GM19463 (cell line): ENCODE results near the gene KIF21B.

Experiments used
- ATAC-seq: cut with Tn5 transposase; IDR thresholded peaks from one replicate; pipeline ENCODE4 v1.9.1; 2021; ENCODE audit warnings: mild to moderate bottlenecking, moderate library complexity; ENCODE audit not compliant: unreplicated experiment

KIF21B gene

DNA sequence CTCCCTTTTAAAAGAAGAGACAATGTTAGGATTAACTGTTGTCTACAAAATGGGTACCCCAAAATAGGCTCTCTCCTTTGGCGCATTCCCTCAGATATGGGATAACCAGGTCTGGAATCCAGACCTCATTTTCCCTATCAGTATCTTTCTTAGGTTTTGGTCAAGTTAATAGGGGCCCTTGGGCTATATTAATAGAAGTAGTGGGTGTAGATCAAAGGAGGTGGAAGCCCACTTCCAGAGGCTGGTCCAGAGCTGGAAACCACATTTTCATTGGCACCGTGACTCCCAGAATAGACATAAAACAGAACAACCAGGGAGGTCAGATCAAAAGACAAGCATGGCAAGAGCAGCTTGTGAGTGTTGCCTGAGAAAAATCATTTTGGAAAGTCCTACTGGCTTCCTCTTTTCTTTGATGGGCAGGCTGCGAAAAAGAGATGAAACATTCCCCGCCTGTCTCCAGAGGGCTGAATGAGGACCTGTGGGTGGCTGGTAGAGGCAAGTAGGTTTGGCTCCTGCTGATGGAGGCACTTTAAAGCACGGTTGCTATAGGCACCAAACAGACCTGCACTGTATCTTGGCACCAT, 25.8 kb upstream of the KIF21B start:
- ATAC-seq, result no peak

GRCh38 chr1:201048521-201048920, 25.0 kb upstream of the KIF21B start:
- ATAC-seq, result no peak

- no peak for ATAC-seq
These were observed 20.6 kb upstream of the KIF21B start for GRCh38 chr1:201044119-201044518.

DNA sequence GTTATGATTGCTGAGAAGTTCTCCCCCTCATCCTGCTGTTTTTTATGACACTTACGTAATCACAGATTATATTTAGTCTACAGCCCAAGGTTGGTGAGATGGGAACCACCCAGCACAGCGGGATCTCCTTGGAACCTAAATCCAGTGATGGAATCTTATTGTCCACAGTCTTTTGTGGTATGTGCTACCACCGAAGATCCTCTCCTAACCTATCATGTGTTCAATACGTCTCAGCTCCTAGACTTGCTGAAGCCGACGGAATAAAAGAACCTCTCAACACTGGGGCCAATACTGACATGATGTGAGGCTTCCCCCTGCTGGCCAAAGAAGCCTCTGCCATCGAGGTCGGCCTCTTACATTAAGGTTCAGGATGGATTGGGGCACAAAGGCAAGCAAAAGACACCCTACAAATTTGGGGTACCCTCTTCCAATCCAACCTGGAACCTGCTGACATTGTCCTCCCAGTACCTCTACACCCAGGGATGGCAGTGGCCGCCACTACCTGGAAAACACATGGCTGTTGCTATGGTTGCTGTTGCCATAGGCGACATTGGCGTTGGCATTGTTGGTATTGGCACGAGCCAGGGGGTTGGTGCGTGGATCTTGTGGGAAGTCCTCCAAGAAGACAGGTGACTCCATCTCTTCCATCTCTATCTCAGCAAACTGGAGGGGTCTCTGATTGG, 19.4 kb upstream of the KIF21B start:
- ATAC-seq, result no peak

GRCh38 chr1:201041011-201041410, 17.5 kb upstream of the KIF21B start:
- no peak for ATAC-seq

DNA sequence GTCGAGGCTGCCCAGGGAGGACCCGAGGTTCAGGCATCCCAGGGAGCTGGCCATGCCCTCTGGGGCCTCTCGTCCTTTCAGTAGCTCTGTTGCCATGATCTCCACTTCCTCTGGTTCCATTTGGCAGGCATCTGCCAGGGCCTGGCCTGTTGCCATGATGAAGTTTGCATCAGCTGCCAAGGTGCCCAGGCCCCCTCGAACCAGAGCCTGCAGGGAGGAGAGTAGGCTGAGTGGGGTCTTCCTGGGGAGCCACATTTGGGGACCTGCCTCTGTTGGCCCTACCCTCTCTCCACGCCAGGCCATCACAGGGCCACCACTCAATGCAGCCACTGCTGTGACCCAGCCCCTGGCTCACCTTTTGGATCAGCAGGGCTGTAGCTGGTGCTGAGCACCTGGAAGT, 16.4 kb upstream of the KIF21B start:
- ATAC-seq, result no peak

GRCh38 chr1:201039418-201039817, 15.9 kb upstream of the KIF21B start:
- no peak for ATAC-seq

GRCh38 chr1:201038186-201038876, 14.8 kb upstream of the KIF21B start:
- no peak for ATAC-seq

DNA sequence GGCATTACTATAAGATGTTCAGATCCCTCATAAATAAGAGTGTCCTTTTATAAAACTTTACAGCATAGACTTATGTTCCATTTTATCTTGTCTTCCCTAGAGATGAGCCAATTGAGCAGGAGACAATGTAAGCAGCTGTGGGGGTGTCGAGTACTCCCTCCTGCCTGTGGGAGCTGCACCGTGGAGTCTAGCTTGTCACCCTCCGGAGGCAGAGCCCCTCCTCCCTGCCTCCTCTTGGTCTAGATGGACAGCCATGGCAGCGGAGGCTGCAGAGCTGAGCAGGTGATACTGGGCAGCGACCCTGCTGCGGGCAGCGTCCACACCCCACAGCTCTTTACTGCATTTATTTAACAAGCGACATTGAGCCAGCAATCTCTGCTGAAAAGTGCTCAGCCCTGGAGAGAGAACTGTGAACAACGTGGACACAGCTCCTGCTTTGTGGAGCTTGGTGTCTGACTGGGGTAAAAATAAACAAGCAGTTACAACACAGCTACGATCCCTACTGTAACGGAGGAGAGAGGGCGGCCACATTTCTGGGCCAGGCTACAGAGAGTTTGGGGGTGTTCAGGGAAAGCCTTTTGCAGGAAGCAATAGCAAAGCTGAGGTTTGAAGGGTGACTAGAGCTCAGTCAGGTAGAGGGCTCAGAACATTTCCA, 12.8 kb upstream of the KIF21B start:
- no peak for ATAC-seq

DNA sequence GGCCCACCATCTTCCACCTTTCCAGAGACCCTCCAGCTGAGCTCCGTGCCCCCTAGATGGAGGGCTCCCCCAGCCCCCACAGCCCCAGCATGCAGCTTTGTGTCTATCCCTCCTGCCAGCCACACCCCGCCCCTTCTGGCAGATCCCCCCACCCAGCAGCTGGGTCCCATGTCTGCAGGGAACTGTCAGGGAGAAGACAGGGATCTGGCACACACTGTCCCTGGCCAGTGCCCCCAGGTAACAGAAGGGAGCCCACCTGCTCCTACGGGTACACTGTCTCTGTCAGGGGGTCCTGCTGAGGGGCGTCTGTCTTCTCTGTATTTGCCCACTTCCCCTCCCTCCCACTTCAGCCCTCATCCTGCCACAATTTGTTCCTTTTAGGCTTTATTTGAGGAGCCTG, 11.2 kb upstream of the KIF21B start:
- ATAC-seq, result no peak

DNA sequence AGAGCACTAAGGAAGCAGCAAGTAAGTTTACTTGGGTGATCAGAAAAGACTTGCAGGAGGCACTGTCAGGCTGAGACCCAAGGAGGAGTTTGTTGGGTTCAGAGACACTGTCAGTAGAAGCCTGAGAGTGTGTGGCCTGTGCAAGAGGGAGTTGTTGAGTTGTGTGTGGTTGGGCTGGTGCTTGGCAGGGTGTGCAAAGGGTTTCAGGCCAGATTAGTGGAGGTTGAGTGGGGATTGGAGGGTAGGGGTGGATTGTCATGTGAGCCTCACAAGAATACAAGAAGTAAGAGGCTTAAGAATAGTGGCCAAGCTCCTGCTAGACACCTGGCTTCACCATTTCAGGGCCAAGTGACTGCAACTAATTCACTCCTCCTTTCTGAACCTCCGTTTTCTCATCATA, 8.9 kb upstream of the KIF21B start:
- no peak for ATAC-seq

GRCh38 chr1:201028461-201028889, 5.0 kb upstream of the KIF21B start:
- ATAC-seq, result no peak

- ATAC-seq, result no peak
These were observed 3.3 kb upstream of the KIF21B start for GRCh38 chr1:201026836-201027235.

GRCh38 chr1:201026234-201026633, 2.7 kb upstream of the KIF21B start:
- no peak for ATAC-seq

DNA sequence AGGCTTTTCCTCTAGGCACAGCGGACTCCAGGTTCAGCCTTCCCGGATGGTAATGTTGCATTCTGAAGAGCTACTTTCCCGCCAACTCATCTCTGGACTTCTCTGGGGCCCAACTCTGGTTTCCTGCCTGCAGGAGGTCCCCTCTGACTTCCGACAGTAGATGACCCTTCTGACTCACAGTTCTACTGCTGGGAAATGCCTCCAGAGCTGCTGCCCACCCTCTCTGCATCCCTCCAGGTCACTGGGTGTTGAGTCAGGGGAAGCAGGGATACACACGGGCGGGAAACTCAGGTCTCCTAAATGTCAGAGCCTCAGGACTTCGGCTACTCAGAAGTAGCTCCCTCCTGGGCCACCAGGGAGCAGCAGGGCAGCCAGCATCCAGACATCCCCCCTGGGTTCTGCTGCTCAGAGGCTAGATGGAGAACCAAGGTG, 2.1 kb upstream of the KIF21B start:
- no peak for ATAC-seq

GRCh38 chr1:201024625-201024998, 1.1 kb upstream of the KIF21B start:
- no peak for ATAC-seq

DNA sequence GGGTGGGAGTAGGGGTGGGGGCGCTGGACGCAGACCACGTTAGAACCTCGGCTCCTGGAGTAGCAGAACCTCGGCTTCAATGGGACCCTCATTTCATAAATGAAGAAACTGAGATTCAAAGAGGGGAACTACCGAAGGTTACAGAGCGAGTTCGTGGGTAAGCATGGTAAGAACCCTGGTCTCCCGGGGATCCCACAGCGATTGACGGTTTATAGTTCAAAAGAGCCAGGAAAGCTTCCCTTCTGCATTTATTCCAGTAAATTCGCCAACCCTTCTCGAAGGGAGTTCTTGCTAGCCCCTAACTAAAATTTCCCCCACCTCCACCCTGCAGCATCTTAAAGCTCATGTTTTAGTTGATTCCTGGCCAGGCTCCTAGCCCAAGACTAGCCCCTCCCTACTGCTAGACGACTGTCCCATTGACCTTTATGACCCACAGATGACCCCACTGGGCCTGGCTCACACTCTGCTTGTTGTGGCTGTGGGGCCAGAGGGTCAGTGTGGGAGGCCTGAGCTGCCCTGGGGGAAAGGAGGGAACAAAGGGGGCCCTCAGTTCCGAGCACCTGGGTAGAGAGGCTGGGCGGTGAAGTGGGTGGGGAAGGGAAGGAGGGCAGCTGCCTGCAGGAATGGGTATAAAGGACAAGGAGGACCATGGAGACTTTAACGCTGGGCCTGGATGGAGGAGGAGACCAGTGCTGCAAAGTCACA, 558 bp upstream of the KIF21B start:
- no peak for ATAC-seq

DNA sequence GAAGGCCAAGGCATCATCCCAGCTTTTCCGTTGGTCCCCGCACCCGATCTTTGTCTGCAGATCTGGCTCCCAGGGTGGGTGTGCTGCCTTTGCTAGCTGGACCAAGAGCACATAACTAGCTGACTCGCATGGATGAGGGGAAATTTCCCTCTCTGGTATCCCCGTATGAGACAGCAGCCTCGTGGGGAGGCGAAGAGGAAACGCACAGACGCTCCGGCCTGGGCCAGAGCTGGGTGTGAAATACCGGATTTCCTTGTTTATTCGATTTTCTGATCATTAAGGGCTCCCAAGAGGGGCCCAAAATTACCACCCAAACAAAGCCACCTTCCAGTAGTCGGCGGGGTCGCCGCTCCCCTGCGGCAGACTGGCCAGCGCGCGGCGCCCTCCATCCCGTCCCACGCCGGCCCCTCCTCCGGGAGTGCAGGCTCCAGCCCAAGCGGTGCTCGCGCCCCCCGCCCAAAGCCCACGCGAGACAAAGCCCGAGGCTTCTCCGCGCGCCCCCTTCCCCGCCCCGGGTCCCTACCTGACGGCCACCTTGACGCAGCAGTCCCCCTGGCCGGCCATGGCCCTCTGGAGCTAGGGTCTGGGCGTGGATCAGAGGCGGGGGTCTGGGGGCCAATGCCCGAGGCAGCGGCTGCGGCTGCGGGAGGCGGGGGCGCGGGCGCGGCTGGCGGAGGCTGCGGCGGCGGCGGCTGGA, 546 bp downstream of the KIF21B start:
- ATAC-seq, result no peak

DNA sequence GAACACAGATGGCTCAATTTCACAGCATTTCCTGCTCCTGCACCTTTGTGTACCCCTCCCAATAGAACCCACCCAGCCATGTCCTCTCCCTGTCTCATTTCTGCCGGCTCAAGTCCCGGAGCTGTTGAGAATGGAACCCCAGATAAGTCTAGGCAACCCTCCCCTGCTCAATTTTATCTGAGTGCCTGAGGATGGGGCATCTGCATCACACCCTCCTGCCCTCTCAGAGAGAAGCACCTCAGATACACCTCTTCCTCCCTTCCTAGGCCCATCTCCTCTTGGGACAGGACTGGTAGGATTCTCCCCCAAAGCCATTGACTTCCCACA, 1.1 kb downstream of the KIF21B start:
- ATAC-seq, result no peak

GRCh38 chr1:201021630-201022492, 1.7 kb downstream of the KIF21B start:
- ATAC-seq, result no peak
